Left colon (tissue), 2 donors: ENCODE results near the gene PAQR8. TPM values are rescaled to one million over a fixed set of nuclear protein-coding genes. Genes with fewer than 3 reads are reported as not detected.

Source experiments
- ATAC-seq: fragments of 200-7000 bp; cut with Tn5 transposase; one replicate; pipeline ENCODE4 v1.9.1; 2020; ENCODE audit warnings: mild to moderate bottlenecking, moderate library complexity
- DNase-seq, 2 donors: peaks; one replicate each; pipeline ENCODE4 v3.0.0-alpha.2; 2020
- intact Hi-C, 2 donors: fragments of 100-400 bp; cut with DNase I in 1 of 2; cut with micrococcal nuclease in 1 of 2; formaldehyde crosslinking; loops; one replicate each; pipeline versions ENCODE4 v1.11.2 to v1.14.0; 2022; cut with DNase I, micrococcal nuclease
- long read RNA-seq: library from polyadenylated mRNA; unstranded; transcript quantifications from one replicate; pipeline ENCODE4 v2.0.0, GENCODE V29; 2021
- total RNA-seq, 2 donors: library from RNA; stranded (reverse); fragmentation: NEBNext Ultra II Directional; extraction: Animal tissue kit (Norgen Biotek cat#: 25700); gene quantifications; one replicate each; pipeline ENCODE4 v1.2.1, GENCODE V29; 2021
- donor health status: DM: no; HTN: no; CAD: no.
- donor health status: DM: yes; HTN: yes; CAD: no.

The PAQR8 gene
- total RNA-seq, result 100 to 1,000 TPM; 152 to 158 TPM
- long read RNA-seq, full-length matches to known transcripts, result 219 of 406 reads
- long read RNA-seq, partial matches to known transcripts, result 161 of 406 reads
- long read RNA-seq, other reads (novel, unspliced or antisense), result 26 of 406 reads

GRCh38 chr6:52361945-52362442 is at the start of gene PAQR8:
TSS of gene PAQR8 (plus strand) at chr6:52362151. CDS start at chr6:52403214, 41,063 bp downstream.
- DNase-seq (peak; percentile 74 to 86), ATAC-seq (peak; percentile 86)
- intact Hi-C loops, result no loop called here

- no peak for ATAC-seq
- DNase-seq, result no peak
- intact Hi-C loops, result no loop called here
Observed at GRCh38 chr6:52312461-52312860, 49.5 kb upstream of the PAQR8 start.

DNA sequence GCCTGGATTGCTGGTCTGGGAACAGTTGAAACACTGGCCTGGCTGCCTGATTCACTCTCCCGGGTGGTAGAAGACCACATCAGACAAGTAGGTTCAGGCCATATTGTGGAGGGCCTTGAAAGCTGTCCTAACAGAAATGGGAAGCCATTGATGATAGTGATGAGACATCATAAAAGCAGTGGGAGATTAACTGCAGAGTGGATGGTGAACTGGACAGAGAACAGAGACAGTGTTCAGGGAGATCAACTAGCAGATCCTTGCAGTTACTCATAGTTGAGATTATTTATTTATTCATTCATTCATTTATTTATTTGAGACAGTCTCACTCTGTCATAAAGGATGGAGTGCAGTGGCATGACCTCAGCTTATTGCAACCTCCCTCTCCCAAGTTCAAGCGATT is 47.2 kb upstream of the PAQR8 start:
- DNase-seq, result no peak
- no peak for ATAC-seq
- intact Hi-C loops, result no loop called here

GRCh38 chr6:52317211-52317610 is 44.7 kb upstream of the PAQR8 start:
- intact Hi-C loops, result no loop called here
- ATAC-seq, result no peak
- no peak for DNase-seq

DNA sequence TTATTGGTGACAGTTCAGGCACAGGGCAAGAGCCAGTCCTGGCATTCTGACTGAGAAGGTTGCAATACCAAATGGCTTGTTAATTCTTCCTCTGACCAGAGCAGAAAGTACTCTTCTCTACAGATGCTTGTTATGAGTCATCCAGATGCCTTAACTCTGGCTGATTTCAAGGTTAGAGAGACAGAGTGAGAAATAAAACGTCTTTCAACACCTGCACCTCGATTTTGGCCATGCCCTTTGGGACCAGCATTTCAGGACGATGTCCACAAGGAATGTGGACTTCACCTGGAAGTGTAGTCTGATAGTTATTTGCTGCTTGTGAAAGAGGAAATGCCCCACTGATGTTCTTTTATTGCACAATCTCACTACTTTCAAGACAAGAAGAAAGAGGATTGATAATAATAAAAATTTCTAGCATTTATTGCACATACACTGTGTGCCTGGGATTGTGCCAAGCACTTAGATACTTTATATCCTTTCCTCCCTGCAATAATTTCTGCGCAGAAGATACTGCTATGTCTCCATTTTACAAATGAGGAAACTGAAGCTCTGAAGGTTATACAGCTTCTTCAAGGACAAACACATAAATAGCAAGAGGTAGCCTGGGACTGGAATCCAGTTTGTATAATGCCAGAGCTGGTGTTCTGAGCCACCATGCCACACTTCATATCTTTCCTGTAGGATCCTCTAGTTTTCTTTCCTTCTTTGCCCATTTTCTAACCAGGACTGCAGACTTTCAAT is 43.9 kb upstream of the PAQR8 start:
- ATAC-seq (peak; percentile 67), DNase-seq (no peak)

GRCh38 chr6:52324189-52324588 is 37.8 kb upstream of the PAQR8 start:
- ATAC-seq (no peak), DNase-seq (no peak)
- intact Hi-C loops, result no loop called here

More for the DNA sequence above, 43.9 kb upstream of the PAQR8 start:
- intact Hi-C loops, result no loop called here

DNA sequence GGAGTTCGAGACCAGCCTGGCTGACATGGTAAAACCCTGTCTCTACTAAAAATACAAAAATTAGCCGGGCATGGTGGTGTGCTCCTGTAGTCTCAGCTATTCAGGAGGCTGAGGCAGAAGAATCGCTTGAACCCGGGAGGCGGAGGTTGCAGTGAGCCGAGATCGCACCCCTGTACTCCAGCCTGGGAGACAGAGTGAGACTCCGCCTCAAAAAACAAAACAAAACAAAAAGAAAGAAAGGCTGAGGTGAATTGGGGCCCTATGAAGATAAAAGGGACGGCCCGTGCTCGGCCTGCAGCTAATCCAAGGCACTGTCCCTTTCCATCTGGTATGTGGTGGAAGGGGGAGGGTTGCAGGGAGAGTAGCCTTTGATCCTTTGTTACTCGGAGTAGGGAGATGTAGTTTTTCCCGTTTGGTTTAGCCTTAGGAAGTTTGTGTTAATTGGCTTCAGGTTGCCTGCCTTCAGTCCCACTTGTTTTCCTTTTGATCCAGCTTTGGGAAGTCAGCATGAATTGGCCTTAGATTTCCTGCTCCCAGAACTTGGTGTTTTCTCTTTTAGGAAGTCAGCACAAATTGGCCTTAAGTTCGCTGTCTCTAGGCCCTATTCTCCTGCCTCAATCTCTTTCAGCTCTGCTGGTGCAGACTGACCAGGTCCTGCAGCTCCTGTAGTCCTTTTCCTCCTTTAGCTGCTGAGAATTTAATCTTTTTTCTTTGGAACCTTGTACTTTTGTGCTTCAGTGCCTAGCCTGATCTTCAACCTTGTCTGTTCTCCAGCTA is 36.1 kb upstream of the PAQR8 start:
- ATAC-seq (peak; percentile 58), DNase-seq (peak; percentile 51 to 59)
- intact Hi-C loops, result no loop called here

DNA sequence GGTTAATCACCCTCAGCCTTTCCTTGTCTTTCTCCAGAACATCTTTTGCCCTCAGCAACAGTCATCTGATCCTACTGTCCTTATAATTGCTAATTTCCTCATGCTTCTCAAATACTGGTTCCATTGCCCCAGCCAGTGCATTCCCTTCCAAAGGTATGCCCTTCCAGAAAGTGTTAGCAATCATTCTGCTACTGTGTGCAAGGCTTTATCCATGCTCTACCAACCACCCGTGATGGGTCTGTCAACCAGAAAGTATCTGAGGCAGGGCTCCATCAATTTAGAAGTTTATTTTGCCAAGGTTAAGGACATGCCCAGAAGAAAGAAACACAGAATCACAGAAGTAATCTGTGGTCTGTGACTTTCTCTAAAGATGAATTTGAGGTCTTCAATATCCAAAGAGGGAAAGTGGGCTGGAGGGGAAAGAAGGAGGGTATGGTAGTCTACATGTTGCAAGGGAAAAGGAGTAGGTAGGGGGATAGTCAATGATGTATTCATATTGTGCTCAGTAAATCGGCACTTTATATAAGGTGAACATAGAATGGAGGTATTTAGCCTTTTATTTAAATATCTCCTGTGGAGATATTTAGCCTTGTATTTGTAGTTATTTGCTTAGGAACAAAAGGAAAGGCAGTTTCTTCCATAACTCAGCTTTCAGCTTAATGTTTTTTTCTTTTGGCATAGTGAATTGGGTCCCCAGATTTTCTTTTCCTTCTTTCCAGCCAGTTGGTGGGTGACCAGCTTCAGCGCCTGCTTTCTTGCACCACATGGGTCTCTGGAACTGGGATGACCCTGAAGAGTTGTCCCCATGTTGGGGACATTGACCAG is 35.2 kb upstream of the PAQR8 start:
- no peak for ATAC-seq
- intact Hi-C loops, result no loop called here
- DNase-seq, result no peak

GRCh38 chr6:52328303-52328662 is 33.7 kb upstream of the PAQR8 start:
- ATAC-seq (peak; percentile 75), DNase-seq (peak in 1 of 2 donors; percentile 70)
- intact Hi-C loops, result no loop called here

GRCh38 chr6:52328729-52329128 is 33.2 kb upstream of the PAQR8 start:
- peak; percentile 6 for ATAC-seq
- no peak for DNase-seq
- intact Hi-C loops, result no loop called here

DNA sequence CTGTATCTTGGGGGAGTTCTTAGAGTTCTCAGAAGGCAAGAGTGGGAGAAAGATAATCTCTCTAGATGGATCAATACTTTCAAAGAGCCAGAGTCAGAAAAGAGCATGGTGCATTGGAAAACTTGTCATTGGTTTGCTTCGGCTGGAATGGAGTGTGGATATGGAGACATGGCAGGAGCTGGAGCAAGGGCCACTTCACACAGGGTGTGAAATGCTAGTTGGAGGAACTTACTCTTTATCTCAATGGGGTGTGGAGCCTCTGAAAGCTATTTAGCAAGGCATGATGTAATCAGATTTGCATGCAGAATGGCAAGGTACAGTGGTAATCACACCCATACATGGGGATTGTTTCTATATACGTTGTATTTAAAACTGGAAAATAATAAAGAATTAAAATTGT is 31.5 kb upstream of the PAQR8 start:
- intact Hi-C loops, result no loop called here
- ATAC-seq (peak; percentile 77), DNase-seq (peak; percentile 50 to 61)

DNA sequence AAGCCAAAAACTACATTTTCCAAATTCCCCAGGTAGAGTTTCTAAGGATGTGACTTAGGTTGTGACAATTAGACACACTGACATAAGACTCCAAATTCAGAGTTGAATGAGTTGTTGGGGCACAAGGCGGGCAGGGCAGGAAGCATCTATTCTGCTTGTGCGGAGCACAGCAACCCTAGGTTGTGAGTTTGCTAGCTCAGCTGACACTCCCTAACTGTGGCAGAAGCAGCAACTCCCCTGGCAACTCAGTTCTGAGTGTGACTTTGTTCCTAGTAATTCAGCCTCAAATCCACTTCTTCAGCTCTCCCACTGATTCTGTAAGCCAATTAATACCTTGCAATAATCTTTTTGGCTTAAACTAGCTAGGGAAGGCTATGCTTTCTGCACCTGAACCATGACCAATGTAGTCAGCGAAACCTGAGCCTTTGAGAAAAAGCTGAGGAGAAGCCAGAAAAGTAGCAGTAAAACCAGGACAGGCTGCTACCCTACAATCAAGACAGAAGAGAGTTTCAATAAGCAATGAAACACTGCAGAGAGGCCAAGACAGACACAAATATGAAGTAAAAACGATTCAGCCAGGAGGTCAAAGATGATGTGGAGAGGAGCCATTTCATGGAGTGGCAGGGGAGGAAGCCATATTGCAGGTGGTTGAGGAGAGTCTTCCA is 30.0 kb upstream of the PAQR8 start:
- DNase-seq, result no peak
- peak; percentile 26 for ATAC-seq
- intact Hi-C loops, result no loop called here

DNA sequence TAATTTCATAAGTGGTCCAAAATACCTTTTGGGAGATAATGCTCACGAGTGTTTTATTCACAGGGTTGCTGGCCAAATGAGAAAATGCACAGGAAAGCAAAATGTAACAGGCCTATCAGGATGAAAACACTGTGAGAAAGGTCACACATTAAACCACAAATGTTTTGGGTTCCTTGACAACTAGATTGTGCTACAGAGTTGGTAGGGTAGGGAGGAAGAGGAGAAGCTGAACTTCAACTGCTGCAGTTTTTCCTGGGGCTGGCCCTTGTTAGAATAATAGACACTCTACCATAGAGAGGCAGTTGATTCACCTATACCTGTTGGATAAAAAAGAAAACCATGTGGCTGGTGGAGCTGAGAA is 28.1 kb upstream of the PAQR8 start:
- no peak for DNase-seq
- peak; percentile 8 for ATAC-seq
- intact Hi-C loops, result no loop called here

- ATAC-seq (peak; percentile 17), DNase-seq (no peak)
- intact Hi-C loops, result no loop called here
Observed at GRCh38 chr6:52335576-52335975, 26.4 kb upstream of the PAQR8 start.

- ATAC-seq, result no peak
- intact Hi-C loops, result no loop called here
- no peak for DNase-seq
Observed at GRCh38 chr6:52336919-52337561, 24.9 kb upstream of the PAQR8 start.

- DNase-seq (no peak), ATAC-seq (peak; percentile 52)
- intact Hi-C loops, result no loop called here
Observed at GRCh38 chr6:52337633-52338290, 24.2 kb upstream of the PAQR8 start.

DNA sequence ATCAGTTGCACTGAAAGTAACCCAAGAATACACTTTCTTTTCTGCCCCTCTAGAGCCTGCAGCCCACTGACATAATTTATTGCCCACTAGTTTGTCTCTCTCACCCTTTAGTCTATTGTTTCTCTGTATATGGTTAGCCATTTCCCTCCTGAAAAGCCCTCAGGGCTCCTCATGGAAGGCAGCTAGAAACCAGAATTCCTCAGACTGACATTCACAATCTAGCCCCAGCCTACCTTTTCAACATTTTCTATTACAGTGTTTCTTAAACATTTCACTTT is 21.4 kb upstream of the PAQR8 start:
- ATAC-seq (no peak), DNase-seq (no peak)
- intact Hi-C loops, result no loop called here
